SU-DHL-6 (cell line): ENCODE data around the gene MYLK.

Experiments used
- CTCF ChIP-seq: fragments of 200-600 bp; sonication (generic); IDR thresholded peaks from one replicate; pipeline ENCODE4 v1.5.1; 2017; ENCODE audit warnings: antibody characterized with exemption, mild to moderate bottlenecking, low read length, moderate library complexity; ENCODE audit not compliant: insufficient read depth, poor library complexity, severe bottlenecking
- EZH2phosphoT487 ChIP-seq: fragments of 200-600 bp; sonication (generic), shearing (Covaris generic); conservative IDR thresholded peaks from 2 replicates; pipeline ENCODE4 v1.6.1; 2018; ENCODE audit warnings: mild to moderate bottlenecking, antibody characterized with exemption, low read length, moderate library complexity, mixed read lengths

- TF ChIP-seq CTCF (no peak), EZH2phosphoT487 (no peak)
These were observed 138.8 kb downstream of the MYLK start for GRCh38 chr3:123745184-123745855.
